Right renal pelvis (tissue), 4 donors: ENCODE results near the gene SERPINB10. TPM values are rescaled to one million over a fixed set of nuclear protein-coding genes. Genes with fewer than 3 reads are reported as not detected.

Experiments
- DNase-seq, 4 donors: peaks; one replicate each; pipeline ENCODE4 v3.0.0-alpha.2; 2013; ENCODE audit warnings: low read depth in 4 of 4, low spot score in 3 of 4, missing footprints in 1 of 4
- polyA plus RNA-seq, 4 donors: library from polyadenylated mRNA; unstranded; fragments of 120-200 nt; gene quantifications; one replicate each; pipeline ENCODE4 v1.2.1, GENCODE V29; 2013; ENCODE audit not compliant: insufficient read length in 4 of 4

The SERPINB10 gene
- polyA plus RNA-seq: under 1 TPM in 3 of 4 donors, not detected in 1; 0.04 to 0.34 (median 0.08) TPM

- no peak for DNase-seq
Observed at GRCh38 chr18:63907664-63908063, at the start of gene SERPINB10. Gene SERPINB10 (plus strand): TSS chr18:63907958. CDS start chr18:63915511, 7,553 bp downstream.

GRCh38 chr18:63858456-63858855, 49.3 kb upstream of the SERPINB10 start:
- DNase-seq: no peak

- no peak for DNase-seq
Observed at GRCh38 chr18:63859781-63860475, 47.8 kb upstream of the SERPINB10 start.

- DNase-seq: no peak
Observed at GRCh38 chr18:63860531-63860930, 47.2 kb upstream of the SERPINB10 start.

GRCh38 chr18:63867368-63868125, 40.2 kb upstream of the SERPINB10 start:
- DNase-seq: no peak

- no peak for DNase-seq
Observed at GRCh38 chr18:63868546-63868945, 39.2 kb upstream of the SERPINB10 start.

GRCh38 chr18:63869374-63869773, 38.4 kb upstream of the SERPINB10 start:
- DNase-seq: no peak

GRCh38 chr18:63869851-63870250, 37.9 kb upstream of the SERPINB10 start:
- DNase-seq: no peak

- DNase-seq: no peak
Observed at GRCh38 chr18:63871836-63872235, 35.9 kb upstream of the SERPINB10 start.

- no peak for DNase-seq
Observed at GRCh38 chr18:63872586-63872985, 35.2 kb upstream of the SERPINB10 start.

- no peak for DNase-seq
Observed at GRCh38 chr18:63878343-63878742, 29.4 kb upstream of the SERPINB10 start.

GRCh38 chr18:63878925-63879324, 28.8 kb upstream of the SERPINB10 start:
- no peak for DNase-seq

- no peak for DNase-seq
Observed at GRCh38 chr18:63879709-63880108, 28.0 kb upstream of the SERPINB10 start.

- no peak for DNase-seq
Observed at GRCh38 chr18:63881851-63882250, 25.9 kb upstream of the SERPINB10 start.

GRCh38 chr18:63882333-63883141, 25.2 kb upstream of the SERPINB10 start:
- no peak for DNase-seq

- no peak for DNase-seq
Observed at GRCh38 chr18:63883617-63884016, 24.1 kb upstream of the SERPINB10 start.

GRCh38 chr18:63887424-63887823, 20.3 kb upstream of the SERPINB10 start, which contains the start of gene SERPINB2:
Gene SERPINB2 (plus strand): TSS chr18:63887705. CDS start chr18:63891445, 3,740 bp downstream.
- no peak for DNase-seq

GRCh38 chr18:63888470-63889190, 19.1 kb upstream of the SERPINB10 start:
- DNase-seq: no peak

- no peak for DNase-seq
Observed at GRCh38 chr18:63889626-63890025, 18.1 kb upstream of the SERPINB10 start.

GRCh38 chr18:63890237-63890949, 17.4 kb upstream of the SERPINB10 start:
- DNase-seq: no peak
